ENCODE data around the gene CDK5RAP1. TPM values are rescaled to one million over a fixed set of nuclear protein-coding genes. Genes with fewer than 3 reads are reported as not detected.
A peak's percentile ranks its signal among the peaks of the same experiment; 100 is the strongest.

The CDK5RAP1 gene
- total and polyA plus RNA-seq, 2 of the 8 experiments (the other 6 are each of a cell fraction or from before 2014, with no cell fraction given) = 37.8 to 46.6 TPM

- H3K4me1 ChIP-seq (replicated peaks in 1 of 4; ENCODE audit: control insufficient read depth in 3 of 4, insufficient read depth in 4 of 4, low read length in 3 of 4) = peaks cover 9 to 15% (median 10%) of the 10 kb centered on the region in 4 experiments; a peak in 6 of 7 replicates
- no peaks in the 10 kb centered on the region for H4K20me1 ChIP-seq (replicated peaks in 1 of 2; ENCODE audit: control insufficient read depth in 1 of 2, insufficient read depth in 2 of 2, low read length in 2 of 2)
- no peak overlapping the region for H3K23ac ChIP-seq (ENCODE audit: insufficient read length)
- H3K9ac ChIP-seq (replicated peaks in 1 of 4; ENCODE audit: extremely low read depth in 1 of 4, low read depth in 3 of 4, low read length in 3 of 4) = no peak overlapping the region
- no peaks in the 10 kb centered on the region for H3K23me2 ChIP-seq (ENCODE audit: low read depth, low read length)
- H3K14ac ChIP-seq (ENCODE audit: insufficient read length) = no peak overlapping the region
- 63% methylated on average over 3 of the region's 3 CpGs; no CpG with 5 or more reads in 1 of the 2 experiments for WGBS, 2 experiments (ENCODE audit: extremely low coverage in 1 of 2, insufficient coverage in 1 of 2, insufficient read length in 1 of 2, insufficient replicate concordance in 2 of 2, low coverage in 1 of 2, low lambda C conversion rate in 2 of 2, missing lambda C conversion rate in 1 of 2)
- no peaks in the 10 kb centered on the region for H3K27me3 ChIP-seq (replicated peaks in 1 of 4; ENCODE audit: control insufficient read depth in 3 of 4, extremely low read depth in 1 of 4, insufficient read depth in 3 of 4, low read length in 3 of 4)
- H3K4ac ChIP-seq (replicated peaks; ENCODE audit: insufficient read length, low read depth, low read length) = no peak overlapping the region
- no peak overlapping the region for H3K56ac ChIP-seq (replicated peaks; ENCODE audit: insufficient read length, low read depth, low read length)
- H3K18ac ChIP-seq (ENCODE audit: extremely low read depth, low read length) = no peak overlapping the region
- DNase-seq (ENCODE audit: low read depth in 1 of 2, low spot score in 2 of 2) = no peak
- no peak overlapping the region for H3K4me3 ChIP-seq (ENCODE audit: extremely low read depth in 1 of 4, insufficient read depth in 2 of 4, low read depth in 3 of 4, low read length in 4 of 4)
- no peaks in the 10 kb centered on the region for H3K79me1 ChIP-seq (ENCODE audit: low read depth, low read length)
- no peak overlapping the region for H4K5ac ChIP-seq (ENCODE audit: insufficient read length, low read depth, low read length)
- ChIA-PET CTCF (ENCODE audit: partially characterized antibody) (no interaction called here), POLR2A (ENCODE audit: partially characterized antibody) (no interaction called here)
- H2BK5ac ChIP-seq (ENCODE audit: low read depth, low read length) = peak overlapping the region; percentile 85
- H3K36me3 ChIP-seq (ENCODE audit: control insufficient read depth in 2 of 4, insufficient read depth in 4 of 4, low read length in 3 of 4) = no peaks in the 10 kb centered on the region
- H3K79me2 ChIP-seq (ENCODE audit: control insufficient read depth in 1 of 2, insufficient read depth in 2 of 2, low read length in 2 of 2) = no peaks in the 10 kb centered on the region
- peak overlapping the region; percentile 94; the same call in 1 of the 2 replicates for H2AK5ac ChIP-seq (ENCODE audit: low read depth, low read length)
- no peak overlapping the region for H2BK15ac ChIP-seq (ENCODE audit: low read length)
- no peak overlapping the region for H2BK120ac ChIP-seq (replicated peaks; ENCODE audit: low read depth, low read length)
- H4K8ac ChIP-seq (ENCODE audit: extremely low read depth, insufficient read depth, low read length) = no peak overlapping the region
- no peak overlapping the region for H3K27ac ChIP-seq (ENCODE audit: low read depth, low read length)
- no peak overlapping the region for H4K91ac ChIP-seq (replicated peaks; ENCODE audit: insufficient read length, low read length)
- H3K4me2 ChIP-seq (ENCODE audit: insufficient read depth in 1 of 2, low read depth in 2 of 2, low read length in 2 of 2) = no peak overlapping the region
- no peak overlapping the region for H2BK20ac ChIP-seq (ENCODE audit: low read length)
- H2BK12ac ChIP-seq (ENCODE audit: low read depth, low read length) = peak overlapping the region; percentile 50; the same call in 1 of the 2 replicates
- FAIRE-seq = no peak
- no peak overlapping the region for H2AFZ ChIP-seq (ENCODE audit: low read length)
- H3K9me3 ChIP-seq (ENCODE audit: insufficient read depth in 2 of 2, low read depth in 1 of 2, low read length in 1 of 2) = no peaks in the 10 kb centered on the region
- TF ChIP-seq RBBP5 (IDR thresholded peaks at IDR 0.05; ENCODE audit: borderline replicate concordance, low read depth, low read length) (no peak), TAF7 (optimal IDR thresholded peaks at IDR 0.05; ENCODE audit: borderline replicate concordance, low read depth, low read length) (no peak), RNF2 (IDR thresholded peaks at IDR 0.05; ENCODE audit: borderline replicate concordance, low read depth, low read length, missing control alignments, poor library complexity, severe bottlenecking) (no peak), POLR2A (IDR thresholded peaks at IDR 0.05; ENCODE audit: control extremely low read depth in 1 of 2, low read depth in 2 of 2, low read length in 2 of 2) (no peak), POLR2AphosphoS5 (IDR thresholded peaks at IDR 0.05; ENCODE audit: low read depth, low read length) (no peak), RXRA (IDR thresholded peaks at IDR 0.05; ENCODE audit: insufficient read depth, low read depth, low read length) (no peak), BRCA1 (IDR thresholded peaks at IDR 0.05; ENCODE audit: low read depth, low read length) (no peak), E2F6 (IDR thresholded peaks at IDR 0.05) (no peak), KDM4A (IDR thresholded peaks at IDR 0.05; ENCODE audit: low read depth, low read length, severe bottlenecking) (no peak), HDAC2 (IDR thresholded peaks at IDR 0.05; ENCODE audit: borderline replicate concordance in 1 of 2, low read depth in 2 of 2, low read length in 2 of 2) (no peak), JUN (IDR thresholded peaks at IDR 0.05; ENCODE audit: low read depth, low read length) (no peak), ASH2L (IDR thresholded peaks at IDR 0.05; ENCODE audit: low read length) (no peak), NANOG (IDR thresholded peaks at IDR 0.05; ENCODE audit: insufficient read depth, low read depth, low read length, poor library complexity, severe bottlenecking) (no peak), SP2 (IDR thresholded peaks at IDR 0.05; ENCODE audit: low read length) (no peak)
Observed at GRCh38 chr20:33351696-33352095, 49.6 kb downstream of the CDK5RAP1 start.

All from H1 (cell line).